GM19455 (cell line): ENCODE measurements around the gene DPH7.
"Not testable (repeated sequence)": the region's sequence is repeated elsewhere in the genome, so short reads cannot be mapped to it uniquely, and the experiment has no call there.

Experiments used
- ATAC-seq: cut with Tn5 transposase; IDR thresholded peaks from one replicate; pipeline ENCODE4 v1.9.1; 2021; ENCODE audit not compliant: unreplicated experiment

Gene DPH7

DNA sequence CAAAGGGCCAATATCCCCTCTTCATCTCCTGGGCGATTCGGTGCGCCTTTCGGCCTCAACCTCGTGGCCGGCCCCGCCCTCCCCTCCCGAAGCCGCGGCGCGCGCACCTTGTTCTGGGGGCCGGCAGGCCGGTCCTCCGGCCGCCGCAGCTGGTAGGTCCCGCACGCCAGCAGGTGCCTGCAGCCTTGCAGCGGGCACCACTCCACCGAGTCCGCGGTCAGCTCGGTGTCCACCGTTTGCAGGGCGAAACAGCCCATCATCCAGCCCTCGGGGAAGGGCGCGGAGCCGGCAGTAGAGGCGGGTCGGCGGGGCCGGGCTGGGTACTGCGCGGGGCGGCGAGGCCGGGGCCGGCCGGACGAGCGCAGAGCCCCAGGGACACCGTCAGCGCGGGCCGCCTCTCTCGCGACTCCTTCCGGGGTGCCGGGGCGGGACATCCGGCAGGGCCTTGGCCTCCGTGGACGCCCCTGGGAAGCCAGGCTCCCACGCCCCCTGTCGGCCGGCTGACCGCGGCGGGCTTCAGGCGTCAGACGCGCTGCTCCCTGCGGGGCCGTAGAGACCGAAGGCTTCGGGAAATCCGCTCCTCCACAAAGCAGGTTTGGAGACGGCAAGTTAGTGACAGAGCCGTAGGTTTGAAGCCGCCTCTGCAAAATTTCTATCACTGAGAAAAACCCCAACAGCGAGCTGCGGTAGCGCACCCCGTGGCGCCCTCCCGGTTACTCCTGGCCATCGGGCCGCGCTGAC, at the start of gene DPH7:
Gene DPH7, minus strand, starts transcription at position 408 of the 741 bp plus-strand sequence. Its CDS starts 148 bp downstream, at position 260.
- peak; percentile 85 for ATAC-seq

DNA sequence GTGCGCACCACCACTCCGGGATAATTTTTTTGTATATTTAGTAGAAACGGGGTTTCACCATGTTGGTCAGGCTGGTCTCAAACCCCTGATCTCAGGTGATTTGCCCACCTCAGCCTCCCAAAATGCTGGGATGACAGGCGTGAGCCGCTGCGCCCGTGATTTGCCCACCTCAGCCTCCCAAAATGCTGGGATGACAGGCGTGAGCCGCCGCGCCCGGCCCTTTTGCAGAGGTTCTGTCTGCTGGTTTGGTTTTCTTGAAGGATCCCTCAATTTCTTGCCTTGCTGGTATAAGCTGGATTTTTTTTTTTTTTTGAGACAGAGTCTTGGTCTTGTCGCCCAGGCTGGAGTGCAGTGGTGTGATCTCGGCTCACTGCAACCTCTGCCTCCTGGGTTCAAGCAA, 48.7 kb upstream of the DPH7 start:
- not testable (repeated sequence) for ATAC-seq

DNA sequence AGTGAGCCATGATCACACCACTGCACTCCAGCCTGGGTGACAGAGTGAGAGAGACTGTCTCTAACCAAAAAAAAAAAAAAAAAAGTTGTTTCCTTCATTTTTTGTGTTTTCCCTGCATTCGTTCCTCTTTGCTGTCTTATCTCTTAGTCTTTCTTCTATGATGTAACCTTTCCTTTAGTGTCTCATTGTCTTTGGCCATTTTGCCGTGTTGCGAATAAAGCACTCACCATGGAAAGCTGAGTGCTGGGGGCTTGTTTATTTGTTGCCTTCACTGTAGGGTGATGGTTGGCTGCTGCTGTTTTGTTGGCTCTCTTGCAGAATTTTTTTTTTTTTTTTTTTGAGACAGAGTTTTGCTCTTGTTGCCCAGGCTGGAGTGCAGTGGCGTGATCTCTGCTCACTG, 47.7 kb upstream of the DPH7 start:
- ATAC-seq = no peak

- ATAC-seq = not testable (repeated sequence)
Observed at GRCh38 chr9:137622211-137622610, 43.5 kb upstream of the DPH7 start.

- no peak for ATAC-seq
Observed at GRCh38 chr9:137621131-137621757, 42.5 kb upstream of the DPH7 start.

- ATAC-seq = no peak
Observed at GRCh38 chr9:137620581-137620980, 41.9 kb upstream of the DPH7 start.

GRCh38 chr9:137620048-137620405, 41.3 kb upstream of the DPH7 start:
- ATAC-seq = no peak

DNA sequence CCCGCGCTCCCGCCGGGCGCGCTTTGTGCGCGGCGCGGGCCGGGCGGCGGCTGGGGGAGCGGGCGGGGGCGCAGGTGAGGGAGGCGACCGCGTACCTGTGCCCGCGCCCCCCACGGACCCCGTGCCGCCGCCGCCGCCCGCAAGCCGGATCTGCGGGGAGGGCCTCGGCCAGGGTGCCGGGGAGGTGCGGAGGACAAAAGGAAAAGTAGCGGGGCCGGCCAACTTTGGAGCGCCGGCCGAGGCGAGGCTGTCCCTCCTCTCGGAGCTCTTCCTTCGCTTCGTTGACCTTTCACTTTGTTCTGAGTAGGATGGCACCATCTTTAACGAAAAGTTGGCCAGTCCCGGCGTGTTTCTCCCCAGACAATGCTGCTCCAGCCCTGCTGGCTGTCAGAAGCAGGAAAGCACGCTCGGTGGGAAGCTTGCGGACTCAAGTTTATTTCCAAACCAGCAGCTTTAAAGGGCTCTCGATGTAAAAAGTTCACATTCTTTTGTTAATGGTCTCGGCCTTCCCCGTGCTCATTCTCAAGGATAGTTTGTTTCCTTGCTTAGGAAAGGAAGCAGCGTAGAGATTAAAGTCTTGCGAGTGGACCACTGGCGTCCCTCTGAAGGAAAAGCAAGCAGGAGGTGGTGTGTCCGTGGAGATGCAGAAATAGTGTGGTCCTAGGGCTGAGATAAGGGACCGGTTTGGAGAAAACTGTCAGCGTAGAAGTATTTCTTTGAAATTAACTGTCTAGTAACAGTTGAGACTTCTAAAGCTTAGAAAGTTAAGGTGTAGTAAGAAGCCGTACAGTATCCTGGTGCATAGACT, 40.7 kb upstream of the DPH7 start:
- ATAC-seq = peak; percentile 14

- ATAC-seq = peak; percentile 69
Observed at GRCh38 chr9:137618105-137619067, 39.7 kb upstream of the DPH7 start, which contains the start of gene EHMT1. TSS of gene EHMT1 (plus strand) at chr9:137619005. CDS start at chr9:137619029, 24 bp downstream.

- no peak for ATAC-seq
Observed at GRCh38 chr9:137615387-137615871, 36.7 kb upstream of the DPH7 start.

- no peak for ATAC-seq
Observed at GRCh38 chr9:137614631-137615386, 36.1 kb upstream of the DPH7 start.

GRCh38 chr9:137613738-137614523, 35.2 kb upstream of the DPH7 start:
- ATAC-seq = no peak

- ATAC-seq = no peak
Observed at GRCh38 chr9:137613259-137613658, 34.5 kb upstream of the DPH7 start.

GRCh38 chr9:137612741-137613142, 34.0 kb upstream of the DPH7 start:
- ATAC-seq = no peak

DNA sequence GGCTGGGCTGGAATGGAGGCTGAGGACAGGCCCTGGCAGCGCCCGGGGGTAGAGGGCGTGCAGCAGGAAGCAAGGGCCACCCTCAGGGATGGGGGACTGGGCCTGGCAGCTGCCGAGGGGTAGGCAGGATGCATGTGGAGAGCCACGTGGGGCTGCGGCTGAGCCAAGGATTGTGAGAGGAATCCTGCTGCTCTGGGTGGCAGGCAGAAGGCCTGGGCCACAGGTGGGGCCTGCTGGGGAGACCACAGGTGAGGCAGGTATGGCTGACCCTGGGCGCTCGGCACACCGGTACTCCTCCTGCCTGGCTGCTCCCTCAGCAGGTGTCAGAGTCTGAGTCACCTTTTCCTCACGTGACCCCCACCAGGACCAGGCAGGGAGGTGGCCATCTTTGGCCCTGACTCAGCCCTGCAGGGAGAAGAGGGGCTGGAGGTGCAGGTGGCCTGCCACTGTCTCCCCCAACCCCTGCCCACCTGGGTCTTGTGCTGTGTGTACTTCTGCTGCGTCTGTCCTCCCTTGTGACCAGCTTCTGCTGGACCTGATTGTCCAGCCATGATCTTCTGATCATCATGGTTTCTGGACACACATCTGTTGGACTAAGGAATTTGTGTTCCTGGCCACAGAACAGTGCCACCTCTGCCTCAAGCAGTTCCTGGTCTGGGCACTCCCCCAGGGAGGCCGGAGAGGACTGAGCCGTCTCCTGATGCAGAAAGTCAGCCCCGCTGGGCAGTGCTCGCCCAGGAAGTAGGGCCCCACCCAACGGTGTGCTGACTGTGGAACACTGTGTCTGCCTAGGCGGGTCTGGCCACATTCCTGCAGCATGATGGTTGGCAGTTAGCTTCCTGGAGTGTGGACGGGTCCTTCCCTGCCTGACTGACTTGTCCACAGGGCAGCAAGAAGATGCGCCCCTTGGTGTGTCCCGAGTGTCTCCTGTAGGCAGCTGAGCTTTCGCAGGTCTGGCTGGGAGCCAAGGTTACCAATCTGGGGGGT, 33.2 kb upstream of the DPH7 start:
- ATAC-seq = no peak

- ATAC-seq = no peak
Observed at GRCh38 chr9:137610944-137611343, 32.2 kb upstream of the DPH7 start.

DNA sequence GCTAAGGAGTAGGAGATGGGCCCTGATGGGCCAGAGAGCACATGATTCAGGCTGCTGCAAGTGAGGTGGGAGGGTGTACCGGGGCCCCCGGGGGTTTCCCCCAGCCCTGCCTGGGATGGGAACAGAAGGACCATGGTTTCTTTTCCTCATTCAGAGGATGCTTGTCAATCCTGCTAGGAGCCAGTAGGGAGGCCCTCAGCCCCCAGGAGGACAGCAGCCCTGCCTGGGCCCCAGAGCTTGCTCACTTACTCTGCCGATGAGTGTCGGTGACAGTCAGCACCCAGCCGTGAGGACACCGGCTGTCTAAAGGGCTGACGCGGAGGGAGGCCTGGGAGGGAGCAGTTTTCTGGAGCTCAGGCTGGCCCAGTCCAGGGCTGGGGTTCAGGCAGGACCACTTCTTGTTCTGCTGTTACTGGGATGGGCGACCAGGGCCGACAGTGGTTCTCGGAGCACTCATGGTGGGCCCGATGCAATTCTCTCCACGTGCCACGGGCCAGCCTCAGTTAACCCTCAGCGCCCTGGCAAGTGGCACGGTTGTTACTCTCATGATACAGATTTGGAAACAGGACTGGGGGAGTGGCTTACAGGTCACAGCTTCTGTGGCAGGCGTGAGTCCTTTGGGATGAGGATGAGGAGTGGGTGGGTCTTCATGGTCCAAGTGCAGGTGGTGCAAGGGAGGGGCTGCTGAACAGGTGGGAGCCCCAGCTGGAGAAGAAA, 28.6 kb upstream of the DPH7 start:
- no peak for ATAC-seq
